ENCODE measurements around the gene COL4A1.

Gene COL4A1

DNA sequence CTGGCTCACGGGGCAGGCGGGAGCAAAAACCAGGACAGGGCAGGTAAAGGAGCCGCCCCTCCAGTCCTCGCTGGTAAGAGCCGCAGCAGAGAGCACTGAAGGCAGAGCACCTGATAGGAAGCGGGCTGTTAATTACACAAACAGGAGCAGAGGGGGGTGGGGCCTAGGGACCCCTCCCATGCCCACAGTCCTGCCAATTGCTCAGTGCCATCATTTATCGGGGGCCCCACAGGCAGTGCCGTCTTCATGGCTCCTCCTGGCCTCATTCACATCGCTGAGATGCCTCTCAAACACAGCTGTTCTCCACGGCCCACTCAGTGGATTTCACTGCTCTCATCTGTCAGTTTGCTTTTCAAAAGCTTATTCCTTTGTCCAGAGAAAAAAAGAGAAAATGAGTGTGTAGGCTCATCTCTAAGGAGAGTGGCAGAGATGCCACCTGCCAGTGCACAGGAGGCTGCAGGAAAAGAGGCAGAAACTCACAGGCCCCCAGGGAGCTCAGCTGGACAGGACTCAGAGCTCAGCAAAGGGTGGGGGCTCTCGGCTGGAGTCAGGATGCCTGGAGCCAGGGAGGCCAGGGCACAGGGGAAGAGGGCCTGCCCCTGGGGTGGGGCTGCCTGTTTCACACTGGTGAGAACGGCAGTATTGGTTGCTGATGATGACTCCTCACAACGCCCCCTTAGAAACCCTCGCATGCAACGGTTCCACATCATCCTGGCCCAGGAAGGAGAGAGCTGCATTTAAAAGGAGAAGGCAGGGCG, 174.6 kb downstream of the COL4A1 start:
- Histone ChIP-seq H3K18ac (ENCODE audit: low read length) (peak overlapping the region; percentile 89), H3K27ac (replicated peaks; ENCODE audit: low read length) (no peak overlapping the region), H3K23ac (ENCODE audit: low read depth, low read length, poor library complexity) (no peak overlapping the region), H2AFZ (ENCODE audit: low read length) (peak overlapping the region; percentile 67), H2BK120ac (ENCODE audit: low read depth, low read length) (peak overlapping the region; percentile 33), H3K9ac (ENCODE audit: low read depth, low read length, poor library complexity) (no peak overlapping the region), H3K4me3 (ENCODE audit: low read length in 2 of 2) (no peak overlapping the region), H2AK5ac (ENCODE audit: low read depth, low read length) (peak overlapping the region; percentile 83), H2BK15ac (ENCODE audit: low read length) (peak overlapping the region; percentile 54), H2BK12ac (ENCODE audit: low read length) (no peak overlapping the region), H4K91ac (ENCODE audit: low read depth, low read length, poor library complexity) (no peak overlapping the region), H3K79me1 (ENCODE audit: low read depth, low read length) (no peaks in the 10 kb centered on the region), H3K9me3 (replicated peaks in 1 of 2; ENCODE audit: control insufficient read depth in 2 of 2, insufficient read depth in 1 of 2, low read depth in 1 of 2, low read length in 2 of 2) (peaks cover 0 to 9% of the 10 kb centered on the region in 2 donors), H3K4me1 (ENCODE audit: control insufficient read depth in 2 of 2, insufficient read depth in 1 of 2, low read depth in 1 of 2, low read length in 2 of 2) (peaks cover 41 to 43% of the 10 kb centered on the region in 2 donors), H4K8ac (ENCODE audit: low read depth, low read length) (no peak overlapping the region), H3K36me3 (replicated peaks in 1 of 2; ENCODE audit: control insufficient read depth in 2 of 2, insufficient read depth in 2 of 2, low read length in 2 of 2) (no peaks in the 10 kb centered on the region), H3K4ac (ENCODE audit: low read length) (no peak overlapping the region), H3K27me3 (ENCODE audit: control insufficient read depth in 3 of 3, insufficient read depth in 3 of 3, low read depth in 1 of 3, low read length in 3 of 3) (no peaks in the 10 kb centered on the region), H3K4me2 (ENCODE audit: insufficient read depth, low read length, poor library complexity, severe bottlenecking) (no peak overlapping the region), H3K14ac (ENCODE audit: low read length) (no peak overlapping the region), H2BK5ac (ENCODE audit: low read length) (peak overlapping the region; percentile 10)
- no CpG with 5 or more reads among the region's 16 CpGs for WGBS, 2 donors (ENCODE audit: extremely low coverage in 2 of 2, insufficient read length in 2 of 2, insufficient replicate concordance in 1 of 2)
- DNase-seq (ENCODE audit: low spot score): no peak

DNA sequence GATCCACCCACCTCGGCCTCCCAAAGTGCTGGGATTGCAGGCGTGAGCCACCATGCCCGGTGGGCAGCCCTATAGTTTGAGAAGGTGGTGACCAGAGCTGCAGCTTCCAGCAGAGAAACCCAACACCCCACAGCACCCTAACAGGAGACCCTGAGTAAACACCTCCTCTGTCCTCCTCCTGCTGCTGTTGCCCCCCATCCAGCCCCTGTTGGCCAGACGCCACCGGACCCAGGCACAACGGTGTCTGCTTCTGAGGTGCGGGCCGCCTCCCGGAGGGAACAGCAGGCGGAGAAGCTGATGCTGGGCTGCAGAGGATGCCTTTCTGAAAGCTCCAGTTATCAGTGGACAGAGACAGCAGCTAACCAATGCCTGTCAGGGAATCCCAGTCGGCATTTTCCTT, 175.5 kb downstream of the COL4A1 start:
- Histone ChIP-seq H2BK120ac (ENCODE audit: low read depth, low read length) (peak overlapping the region; percentile 56), H3K4me2 (ENCODE audit: insufficient read depth, low read length, poor library complexity, severe bottlenecking) (no peak overlapping the region), H3K9ac (ENCODE audit: low read depth, low read length, poor library complexity) (no peak overlapping the region), H3K36me3 (replicated peaks in 1 of 2; ENCODE audit: control insufficient read depth in 2 of 2, insufficient read depth in 2 of 2, low read length in 2 of 2) (no peaks in the 10 kb centered on the region), H3K23ac (ENCODE audit: low read depth, low read length, poor library complexity) (no peak overlapping the region), H4K91ac (ENCODE audit: low read depth, low read length, poor library complexity) (no peak overlapping the region), H3K79me1 (ENCODE audit: low read depth, low read length) (no peaks in the 10 kb centered on the region), H3K18ac (ENCODE audit: low read length) (peak overlapping the region; percentile 92), H3K27me3 (ENCODE audit: control insufficient read depth in 3 of 3, insufficient read depth in 3 of 3, low read depth in 1 of 3, low read length in 3 of 3) (no peaks in the 10 kb centered on the region), H2AK5ac (ENCODE audit: low read depth, low read length) (peak overlapping the region; percentile 74), H2BK5ac (ENCODE audit: low read length) (no peak overlapping the region), H4K8ac (ENCODE audit: low read depth, low read length) (no peak overlapping the region), H3K9me3 (replicated peaks in 1 of 2; ENCODE audit: control insufficient read depth in 2 of 2, insufficient read depth in 1 of 2, low read depth in 1 of 2, low read length in 2 of 2) (peaks cover 0 to 10% of the 10 kb centered on the region in 2 donors), H2BK12ac (ENCODE audit: low read length) (peak overlapping the region; percentile 68), H3K4me3 (ENCODE audit: low read length in 2 of 2) (no peak overlapping the region), H2BK15ac (ENCODE audit: low read length) (peak overlapping the region; percentile 34), H3K4me1 (ENCODE audit: control insufficient read depth in 2 of 2, insufficient read depth in 1 of 2, low read depth in 1 of 2, low read length in 2 of 2) (peaks cover 37 to 42% of the 10 kb centered on the region in 2 donors), H2AFZ (ENCODE audit: low read length) (no peak overlapping the region), H3K14ac (ENCODE audit: low read length) (no peak overlapping the region), H3K27ac (replicated peaks; ENCODE audit: low read length) (no peak overlapping the region), H3K4ac (ENCODE audit: low read length) (no peak overlapping the region)
- no CpG with 5 or more reads among the region's 11 CpGs for WGBS, 2 donors (ENCODE audit: extremely low coverage in 2 of 2, insufficient read length in 2 of 2, insufficient replicate concordance in 1 of 2)
- DNase-seq (ENCODE audit: low spot score): no peak

DNA sequence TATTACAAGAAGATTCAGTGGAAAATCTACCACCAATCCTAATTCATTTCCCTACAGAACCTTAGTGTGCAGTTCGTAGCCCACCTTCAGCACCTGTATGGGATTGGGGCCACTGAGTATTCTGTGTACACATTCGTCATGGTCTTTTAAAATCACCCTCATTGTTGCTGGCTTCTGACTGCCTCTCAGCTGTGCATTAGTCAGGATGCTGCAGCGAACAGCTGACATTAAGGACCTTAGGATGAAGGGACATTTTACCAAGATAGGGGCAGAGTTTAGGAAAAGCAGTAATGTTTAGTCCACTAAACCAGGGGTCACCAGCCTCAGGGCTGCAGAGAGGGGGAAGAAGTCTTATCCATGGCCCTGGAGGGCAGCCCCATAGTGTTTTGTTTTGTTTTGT, 176.5 kb downstream of the COL4A1 start:
- Histone ChIP-seq H3K14ac (ENCODE audit: low read length) (no peak overlapping the region), H2BK15ac (ENCODE audit: low read length) (no peak overlapping the region), H2BK5ac (ENCODE audit: low read length) (no peak overlapping the region), H2BK120ac (ENCODE audit: low read depth, low read length) (no peak overlapping the region), H4K8ac (ENCODE audit: low read depth, low read length) (no peak overlapping the region), H3K9me3 (replicated peaks in 1 of 2; ENCODE audit: control insufficient read depth in 2 of 2, insufficient read depth in 1 of 2, low read depth in 1 of 2, low read length in 2 of 2) (peaks cover 0 to 10% of the 10 kb centered on the region in 2 donors), H4K91ac (ENCODE audit: low read depth, low read length, poor library complexity) (no peak overlapping the region), H3K9ac (ENCODE audit: low read depth, low read length, poor library complexity) (no peak overlapping the region), H3K27ac (replicated peaks; ENCODE audit: low read length) (no peak overlapping the region), H3K36me3 (replicated peaks in 1 of 2; ENCODE audit: control insufficient read depth in 2 of 2, insufficient read depth in 2 of 2, low read length in 2 of 2) (no peaks in the 10 kb centered on the region), H3K4me1 (ENCODE audit: control insufficient read depth in 2 of 2, insufficient read depth in 1 of 2, low read depth in 1 of 2, low read length in 2 of 2) (peaks cover 36 to 50% of the 10 kb centered on the region in 2 donors), H3K79me1 (ENCODE audit: low read depth, low read length) (no peaks in the 10 kb centered on the region), H2BK12ac (ENCODE audit: low read length) (no peak overlapping the region), H3K4me3 (ENCODE audit: low read length in 2 of 2) (no peak overlapping the region), H3K27me3 (ENCODE audit: control insufficient read depth in 3 of 3, insufficient read depth in 3 of 3, low read depth in 1 of 3, low read length in 3 of 3) (no peaks in the 10 kb centered on the region), H3K18ac (ENCODE audit: low read length) (peak overlapping the region; percentile 6), H2AK5ac (ENCODE audit: low read depth, low read length) (no peak overlapping the region), H3K23ac (ENCODE audit: low read depth, low read length, poor library complexity) (no peak overlapping the region), H2AFZ (ENCODE audit: low read length) (peak overlapping the region; percentile 3), H3K4me2 (ENCODE audit: insufficient read depth, low read length, poor library complexity, severe bottlenecking) (no peak overlapping the region), H3K4ac (ENCODE audit: low read length) (no peak overlapping the region)
- WGBS, 2 donors (ENCODE audit: extremely low coverage in 2 of 2, insufficient read length in 2 of 2, insufficient replicate concordance in 1 of 2): no CpG with 5 or more reads among the region's 3 CpGs
- DNase-seq (ENCODE audit: low spot score): no peak

DNA sequence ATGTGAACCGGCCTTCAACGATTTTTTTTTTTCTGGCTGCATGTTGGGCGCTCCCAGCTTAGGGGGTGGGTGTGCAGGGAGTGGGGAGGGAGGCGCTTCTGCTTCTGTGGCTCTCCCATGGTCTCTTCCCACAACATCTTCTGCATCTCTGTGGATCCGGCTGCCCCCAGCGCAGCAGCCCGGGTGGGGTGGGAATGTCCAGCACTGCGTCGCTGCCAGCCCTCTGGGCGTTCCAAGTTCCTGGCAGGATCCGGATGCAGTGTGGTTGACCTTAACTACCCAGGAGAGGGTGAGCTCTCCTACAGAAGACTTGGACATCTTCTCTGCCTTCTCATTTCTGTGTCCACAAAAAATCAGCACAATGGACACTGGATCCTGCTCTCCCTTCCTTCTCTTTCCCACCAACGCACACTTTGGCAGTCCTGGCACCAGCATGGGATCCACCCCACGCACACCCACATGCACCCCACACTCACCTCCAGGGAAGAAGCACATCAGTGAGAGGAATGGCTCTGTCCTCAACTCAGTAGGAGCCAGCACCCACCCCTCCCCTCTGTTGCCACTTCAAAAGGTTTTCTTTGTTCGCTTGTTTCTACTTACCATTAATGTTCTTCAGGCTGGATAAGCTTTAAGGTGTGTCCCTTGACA, 177.3 kb downstream of the COL4A1 start:
- Histone ChIP-seq H3K4ac (ENCODE audit: low read length) (no peak overlapping the region), H4K8ac (ENCODE audit: low read depth, low read length) (no peak overlapping the region), H2AK5ac (ENCODE audit: low read depth, low read length) (peak overlapping the region; percentile 92), H2BK5ac (ENCODE audit: low read length) (peak overlapping the region; percentile 40), H3K9me3 (replicated peaks in 1 of 2; ENCODE audit: control insufficient read depth in 2 of 2, insufficient read depth in 1 of 2, low read depth in 1 of 2, low read length in 2 of 2) (peaks cover 0 to 10% of the 10 kb centered on the region in 2 donors), H2BK12ac (ENCODE audit: low read length) (peak overlapping the region; percentile 80), H3K4me2 (ENCODE audit: insufficient read depth, low read length, poor library complexity, severe bottlenecking) (no peak overlapping the region), H3K18ac (ENCODE audit: low read length) (peak overlapping the region; percentile 82), H4K91ac (ENCODE audit: low read depth, low read length, poor library complexity) (peak overlapping the region; percentile 68), H2BK120ac (ENCODE audit: low read depth, low read length) (peak overlapping the region; percentile 84), H3K4me1 (ENCODE audit: control insufficient read depth in 2 of 2, insufficient read depth in 1 of 2, low read depth in 1 of 2, low read length in 2 of 2) (peaks cover 40 to 43% of the 10 kb centered on the region in 2 donors), H3K27ac (replicated peaks; ENCODE audit: low read length) (no peak overlapping the region), H3K4me3 (ENCODE audit: low read length in 2 of 2) (no peak overlapping the region), H3K9ac (ENCODE audit: low read depth, low read length, poor library complexity) (no peak overlapping the region), H3K79me1 (ENCODE audit: low read depth, low read length) (no peaks in the 10 kb centered on the region), H2AFZ (ENCODE audit: low read length) (no peak overlapping the region), H2BK15ac (ENCODE audit: low read length) (peak overlapping the region; percentile 88), H3K23ac (ENCODE audit: low read depth, low read length, poor library complexity) (no peak overlapping the region), H3K27me3 (ENCODE audit: control insufficient read depth in 3 of 3, insufficient read depth in 3 of 3, low read depth in 1 of 3, low read length in 3 of 3) (no peaks in the 10 kb centered on the region), H3K36me3 (replicated peaks in 1 of 2; ENCODE audit: control insufficient read depth in 2 of 2, insufficient read depth in 2 of 2, low read length in 2 of 2) (no peaks in the 10 kb centered on the region), H3K14ac (ENCODE audit: low read length) (no peak overlapping the region)
- WGBS, 2 donors (ENCODE audit: extremely low coverage in 2 of 2, insufficient read length in 2 of 2, insufficient replicate concordance in 1 of 2): no CpG with 5 or more reads among the region's 14 CpGs
- DNase-seq (ENCODE audit: low spot score): no peak

All from neuronal stem cell (in vitro differentiated cells).